HL-60 (cell line): ENCODE results near the gene ZFP1.

Experiments used
- POLR2AphosphoS5 ChIP-seq: IDR thresholded peaks from 2 replicates; pipeline ENCODE4 v1.6.1; 2012; ENCODE audit warnings: low read depth
- TF ChIP-seq, protein P1 (sequence below): IDR thresholded peaks from one replicate; pipeline ENCODE4 v1.5.1; 2011; ENCODE audit warnings: low read length, control low read depth, inconsistent platforms; ENCODE audit not compliant: insufficient read depth

DNA sequence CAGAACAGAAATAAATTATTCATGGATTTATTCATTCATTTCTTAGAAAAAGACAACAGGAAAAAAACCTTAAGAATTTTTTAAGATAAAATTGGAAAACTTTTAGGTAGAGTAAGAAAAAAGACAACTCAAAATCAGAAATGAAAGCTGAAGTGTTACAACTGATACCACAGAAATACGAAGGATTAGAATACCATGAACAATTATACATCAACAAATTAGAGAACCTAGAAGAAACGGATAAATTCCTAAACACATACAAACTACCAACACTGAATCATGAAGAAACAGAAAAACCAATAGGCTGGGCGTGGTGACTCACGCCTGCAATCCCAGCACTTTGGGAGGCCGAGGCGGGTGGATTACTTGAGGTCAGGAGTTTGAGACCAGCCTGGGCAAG, 30.9 kb downstream of the ZFP1 start:
- TF ChIP-seq, protein P1, sequence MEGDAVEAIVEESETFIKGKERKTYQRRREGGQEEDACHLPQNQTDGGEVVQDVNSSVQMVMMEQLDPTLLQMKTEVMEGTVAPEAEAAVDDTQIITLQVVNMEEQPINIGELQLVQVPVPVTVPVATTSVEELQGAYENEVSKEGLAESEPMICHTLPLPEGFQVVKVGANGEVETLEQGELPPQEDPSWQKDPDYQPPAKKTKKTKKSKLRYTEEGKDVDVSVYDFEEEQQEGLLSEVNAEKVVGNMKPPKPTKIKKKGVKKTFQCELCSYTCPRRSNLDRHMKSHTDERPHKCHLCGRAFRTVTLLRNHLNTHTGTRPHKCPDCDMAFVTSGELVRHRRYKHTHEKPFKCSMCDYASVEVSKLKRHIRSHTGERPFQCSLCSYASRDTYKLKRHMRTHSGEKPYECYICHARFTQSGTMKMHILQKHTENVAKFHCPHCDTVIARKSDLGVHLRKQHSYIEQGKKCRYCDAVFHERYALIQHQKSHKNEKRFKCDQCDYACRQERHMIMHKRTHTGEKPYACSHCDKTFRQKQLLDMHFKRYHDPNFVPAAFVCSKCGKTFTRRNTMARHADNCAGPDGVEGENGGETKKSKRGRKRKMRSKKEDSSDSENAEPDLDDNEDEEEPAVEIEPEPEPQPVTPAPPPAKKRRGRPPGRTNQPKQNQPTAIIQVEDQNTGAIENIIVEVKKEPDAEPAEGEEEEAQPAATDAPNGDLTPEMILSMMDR = no peak
- no peak for TF ChIP-seq POLR2AphosphoS5
